ENCODE data around the gene GNLY. TPM values are rescaled to one million over a fixed set of nuclear protein-coding genes. Genes with fewer than 3 reads are reported as not detected.
"Not testable (repeated sequence)": the region's sequence is repeated elsewhere in the genome, so short reads cannot be mapped to it uniquely, and the experiment has no call there.

GNLY gene
- total and polyA plus RNA-seq, 4 donors, result 0.43 to 8.0 (median 2.1) TPM; not detected in 1

DNA sequence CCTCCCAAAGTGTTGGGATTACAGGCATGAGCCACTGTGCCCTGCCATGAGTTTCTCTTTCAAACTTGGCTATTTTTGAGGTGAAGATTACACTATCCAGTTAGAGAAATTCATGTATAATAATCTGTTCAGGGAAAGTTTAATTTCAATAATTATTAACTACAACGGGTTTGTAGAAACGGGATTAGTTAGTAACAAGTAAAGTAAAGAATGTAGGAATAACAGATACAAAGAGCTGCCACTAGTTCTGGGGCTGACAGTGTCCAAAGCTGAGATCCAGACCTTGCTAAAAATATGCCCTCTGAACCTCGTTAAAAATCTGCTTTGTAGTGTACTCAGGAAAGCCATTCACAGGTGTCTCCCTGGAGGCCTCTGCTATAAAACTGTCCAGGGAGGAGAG is 43.1 kb upstream of the GNLY start:
- Histone ChIP-seq H3K4me1 (ENCODE audit: control insufficient read depth in 1 of 2, insufficient read depth in 2 of 2, low read length in 2 of 2) (no peaks in the 10 kb centered on the region), H3K27me3 (ENCODE audit: control insufficient read depth in 1 of 2, insufficient read depth in 2 of 2, low read length in 1 of 2) (no peaks in the 10 kb centered on the region), H3K27ac (ENCODE audit: low read depth in 1 of 2, low read length in 2 of 2) (no peak overlapping the region), H3K9me3 (ENCODE audit: control insufficient read depth, low read length) (no peaks in the 10 kb centered on the region), H3K4me3 (ENCODE audit: low read length in 2 of 2) (no peak overlapping the region), H3K36me3 (ENCODE audit: control insufficient read depth in 1 of 2, insufficient read depth in 2 of 2, low read length in 1 of 2) (no peaks in the 10 kb centered on the region)
- no peak for DNase-seq
- no peak for ATAC-seq (ENCODE audit: low FRiP score)
- intact Hi-C loops (cut with DNase I), result no loop called here
- WGBS, 2 donors, result 88 to 94% methylated on average over 3 of the region's 3 CpGs

DNA sequence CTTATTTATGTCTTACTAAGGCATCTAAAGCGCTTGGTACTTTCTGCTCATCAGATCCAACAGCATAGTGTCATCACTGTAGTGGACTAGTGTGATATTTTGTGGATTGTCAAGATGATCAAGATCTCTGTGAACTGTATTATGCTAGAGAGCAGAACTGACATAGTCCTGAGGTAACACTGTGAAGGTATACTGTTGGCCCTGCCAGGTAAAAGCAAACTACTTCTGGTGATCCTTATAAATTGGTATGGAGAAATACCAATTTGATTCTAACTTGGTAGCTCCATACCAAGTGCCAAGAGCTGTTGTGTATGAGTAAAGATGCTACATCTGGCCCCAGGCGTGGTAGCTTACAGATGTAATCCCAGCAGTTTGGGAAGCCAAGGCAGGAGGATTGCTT is 42.1 kb upstream of the GNLY start:
- intact Hi-C loops (cut with DNase I), result no loop called here
- Histone ChIP-seq H3K36me3 (ENCODE audit: control insufficient read depth in 1 of 2, insufficient read depth in 2 of 2, low read length in 1 of 2) (no peaks in the 10 kb centered on the region), H3K27me3 (ENCODE audit: control insufficient read depth in 1 of 2, insufficient read depth in 2 of 2, low read length in 1 of 2) (no peaks in the 10 kb centered on the region)

DNA sequence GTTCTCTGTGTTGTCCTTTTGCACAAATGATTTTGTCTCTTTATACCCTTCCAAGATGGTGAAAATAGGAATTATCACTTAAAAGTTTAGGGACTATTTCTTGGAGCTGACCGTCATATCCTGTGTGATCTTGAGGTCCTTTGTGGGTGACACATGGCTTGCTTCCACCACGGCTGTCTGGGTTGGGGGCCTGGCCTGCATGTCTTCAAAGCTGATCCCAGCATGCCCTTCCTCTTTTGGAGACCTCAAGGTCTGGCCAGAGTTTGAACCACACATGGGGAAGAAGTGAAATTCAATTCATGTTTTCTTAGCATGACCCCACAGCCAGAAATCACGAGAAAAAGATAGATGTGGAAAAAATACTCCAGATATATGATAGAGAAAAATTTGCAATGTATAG is 40.2 kb upstream of the GNLY start:
- DNase-seq (peak in 1 of 2 donors; percentile 50), ATAC-seq (ENCODE audit: low FRiP score) (no peak)
- no peak overlapping the region for H3K27ac ChIP-seq (ENCODE audit: low read depth in 1 of 2, low read length in 2 of 2)
- no peaks in the 10 kb centered on the region for H3K4me1 ChIP-seq (ENCODE audit: control insufficient read depth in 1 of 2, insufficient read depth in 2 of 2, low read length in 2 of 2)
- no peaks in the 10 kb centered on the region for H3K27me3 ChIP-seq (ENCODE audit: control insufficient read depth in 1 of 2, insufficient read depth in 2 of 2, low read length in 1 of 2)
- intact Hi-C loops (cut with DNase I), result no loop called here
- no peaks in the 10 kb centered on the region for H3K36me3 ChIP-seq (ENCODE audit: control insufficient read depth in 1 of 2, insufficient read depth in 2 of 2, low read length in 1 of 2)
- 78 to 81% methylated on average over 3 of the region's 3 CpGs for WGBS, 2 donors
- H3K9me3 ChIP-seq (ENCODE audit: control insufficient read depth, low read length), result no peaks in the 10 kb centered on the region
- H3K4me3 ChIP-seq (ENCODE audit: low read length in 2 of 2), result no peak overlapping the region

More for the DNA sequence above, 42.1 kb upstream of the GNLY start:
- ATAC-seq (ENCODE audit: low FRiP score), result no peak
- no peak for DNase-seq
- Histone ChIP-seq H3K9me3 (ENCODE audit: control insufficient read depth, low read length) (no peaks in the 10 kb centered on the region), H3K27ac (ENCODE audit: low read depth in 1 of 2, low read length in 2 of 2) (no peak overlapping the region), H3K4me3 (ENCODE audit: low read length in 2 of 2) (no peak overlapping the region), H3K4me1 (ENCODE audit: control insufficient read depth in 1 of 2, insufficient read depth in 2 of 2, low read length in 2 of 2) (no peaks in the 10 kb centered on the region)
- 96 to 100% methylated on average over 2 of the region's 2 CpGs for WGBS, 2 donors

DNA sequence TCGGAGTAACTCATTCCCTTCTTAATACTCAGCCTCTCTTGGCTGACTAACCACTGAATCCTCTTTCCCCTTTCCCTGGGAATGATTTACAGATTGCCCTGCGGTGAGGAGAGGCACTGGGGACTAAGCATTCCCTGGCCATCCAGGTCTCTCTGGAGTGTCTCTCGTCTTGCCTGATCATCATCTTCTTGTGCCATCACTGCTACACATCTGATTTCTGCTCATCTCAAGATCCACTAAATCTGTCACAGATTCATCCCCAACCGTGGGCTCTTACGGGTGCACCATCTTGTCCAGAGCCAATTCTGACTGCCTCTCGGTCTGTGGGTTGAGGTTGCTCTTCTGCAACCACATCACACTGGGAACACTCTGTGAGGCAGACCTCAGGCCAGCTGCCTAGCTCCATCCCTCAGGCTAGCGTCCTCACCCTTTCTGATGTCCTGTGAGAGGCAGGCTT is 38.2 kb upstream of the GNLY start:
- ATAC-seq (ENCODE audit: low FRiP score) (no peak), DNase-seq (peak; percentile 6 to 27)
- Histone ChIP-seq H3K27me3 (ENCODE audit: control insufficient read depth in 1 of 2, insufficient read depth in 2 of 2, low read length in 1 of 2) (no peaks in the 10 kb centered on the region), H3K9me3 (ENCODE audit: control insufficient read depth, low read length) (no peaks in the 10 kb centered on the region), H3K4me1 (ENCODE audit: control insufficient read depth in 1 of 2, insufficient read depth in 2 of 2, low read length in 2 of 2) (no peaks in the 10 kb centered on the region), H3K36me3 (ENCODE audit: control insufficient read depth in 1 of 2, insufficient read depth in 2 of 2, low read length in 1 of 2) (no peaks in the 10 kb centered on the region), H3K4me3 (ENCODE audit: low read length in 2 of 2) (no peak overlapping the region), H3K27ac (ENCODE audit: low read depth in 1 of 2, low read length in 2 of 2) (no peak overlapping the region)
- 87 to 89% methylated on average over 7 of the region's 7 CpGs for WGBS, 2 donors
- intact Hi-C loops (cut with DNase I), result no loop called here

DNA sequence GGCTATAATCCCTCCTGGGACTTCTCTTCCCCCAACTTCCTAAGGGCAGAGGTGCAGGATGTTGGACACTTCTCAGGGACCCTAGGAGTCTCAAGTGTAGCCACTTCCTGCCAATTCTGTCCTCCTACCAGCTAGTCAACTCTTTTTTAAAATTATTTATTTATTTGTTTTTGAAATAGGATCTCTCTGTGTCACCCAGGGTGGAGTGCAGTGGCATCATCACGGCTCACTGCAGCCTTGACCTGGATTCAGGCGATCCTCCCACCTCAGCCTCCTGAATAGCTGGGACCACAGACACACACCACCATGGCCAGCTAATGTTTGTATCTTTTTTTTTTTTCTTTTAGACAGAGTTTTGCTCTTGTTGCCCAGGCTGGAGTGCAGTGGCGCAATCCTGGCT is 37.7 kb upstream of the GNLY start:
- no peaks in the 10 kb centered on the region for H3K27me3 ChIP-seq (ENCODE audit: control insufficient read depth in 1 of 2, insufficient read depth in 2 of 2, low read length in 1 of 2)
- WGBS, 2 donors, result 89 to 90% methylated on average over 3 of the region's 3 CpGs
- intact Hi-C loops (cut with DNase I), result no loop called here
- H3K27ac ChIP-seq (ENCODE audit: low read depth in 1 of 2, low read length in 2 of 2), result no peak overlapping the region
- H3K4me1 ChIP-seq (ENCODE audit: control insufficient read depth in 1 of 2, insufficient read depth in 2 of 2, low read length in 2 of 2), result no peaks in the 10 kb centered on the region
- H3K36me3 ChIP-seq (ENCODE audit: control insufficient read depth in 1 of 2, insufficient read depth in 2 of 2, low read length in 1 of 2), result no peaks in the 10 kb centered on the region
- no peak for ATAC-seq (ENCODE audit: low FRiP score)
- no peaks in the 10 kb centered on the region for H3K9me3 ChIP-seq (ENCODE audit: control insufficient read depth, low read length)
- peak; percentile 27 to 30 for DNase-seq
- no peak overlapping the region for H3K4me3 ChIP-seq (ENCODE audit: low read length in 2 of 2)

DNA sequence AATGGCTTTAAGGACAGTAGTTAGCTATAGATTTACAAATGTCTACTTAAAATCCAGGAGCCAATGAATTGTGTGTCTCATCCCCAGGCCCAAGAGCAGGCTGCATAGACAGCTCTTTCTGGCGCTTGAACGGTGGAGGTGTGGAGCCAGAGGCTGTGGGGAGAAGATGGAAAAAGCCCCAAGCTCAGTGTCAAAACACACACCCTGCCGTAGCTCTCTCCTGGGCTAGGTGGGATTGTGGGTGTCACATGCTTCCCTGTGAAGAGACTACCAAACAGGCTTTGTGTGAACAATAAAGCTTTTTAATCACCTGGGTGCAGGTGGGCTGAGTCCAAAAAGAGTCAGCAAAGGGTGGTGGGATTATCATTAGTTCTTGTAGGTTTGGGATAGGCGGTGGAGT is 36.8 kb upstream of the GNLY start:
- H3K4me3 ChIP-seq (ENCODE audit: low read length in 2 of 2); H3K36me3 ChIP-seq (ENCODE audit: control insufficient read depth in 1 of 2, insufficient read depth in 2 of 2, low read length in 1 of 2); H3K4me1 ChIP-seq (ENCODE audit: control insufficient read depth in 1 of 2, insufficient read depth in 2 of 2, low read length in 2 of 2); H3K9me3 ChIP-seq (ENCODE audit: control insufficient read depth, low read length); ATAC-seq (ENCODE audit: low FRiP score); H3K27ac ChIP-seq (ENCODE audit: low read depth in 1 of 2, low read length in 2 of 2); intact Hi-C loops (cut with DNase I); H3K27me3 ChIP-seq (ENCODE audit: control insufficient read depth in 1 of 2, insufficient read depth in 2 of 2, low read length in 1 of 2): not testable (repeated sequence)
- WGBS, 2 donors, result 85 to 92% methylated on average over 4 of the region's 4 CpGs
- peak; percentile 7 to 38 for DNase-seq

DNA sequence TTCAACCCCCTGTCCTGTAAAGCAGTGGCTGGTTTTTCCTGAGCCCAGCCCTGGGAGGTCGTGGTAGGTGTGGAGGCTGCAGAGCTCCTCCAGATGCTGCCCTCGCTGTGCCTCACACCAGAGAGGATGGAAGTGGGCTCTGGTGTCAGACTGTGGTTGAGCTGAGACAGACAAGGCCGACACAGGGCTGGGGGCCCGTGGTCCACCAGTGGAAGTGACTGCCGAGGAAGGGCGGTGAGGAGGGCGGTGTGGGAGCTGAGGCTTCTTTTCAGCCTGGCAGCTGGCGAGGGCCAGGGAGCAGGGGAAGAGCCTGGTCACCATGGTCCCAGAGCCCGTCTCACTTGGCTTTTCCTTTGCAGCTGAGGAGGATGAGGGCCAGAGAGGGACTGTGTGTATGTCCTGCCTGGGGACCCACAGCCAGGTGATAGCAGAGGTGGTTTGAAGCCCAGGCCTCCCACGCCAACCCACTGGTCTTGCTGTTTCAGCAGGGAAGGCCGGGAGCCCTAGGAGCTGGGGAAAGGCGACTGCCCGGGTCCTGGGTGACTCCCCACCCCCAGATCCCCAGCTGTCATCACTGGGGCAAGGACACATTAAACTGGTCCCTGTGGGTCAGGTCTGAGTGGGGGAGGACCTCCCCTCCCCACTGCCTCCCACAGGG is 34.7 kb upstream of the GNLY start:
- H3K4me1 ChIP-seq (ENCODE audit: control insufficient read depth in 1 of 2, insufficient read depth in 2 of 2, low read length in 2 of 2), result no peaks in the 10 kb centered on the region
- peak; percentile 46 to 66 for DNase-seq
- H3K4me3 ChIP-seq (ENCODE audit: low read length in 2 of 2), result no peak overlapping the region
- no peak for ATAC-seq (ENCODE audit: low FRiP score)
- no peaks in the 10 kb centered on the region for H3K9me3 ChIP-seq (ENCODE audit: control insufficient read depth, low read length)
- no peaks in the 10 kb centered on the region for H3K27me3 ChIP-seq (ENCODE audit: control insufficient read depth in 1 of 2, insufficient read depth in 2 of 2, low read length in 1 of 2)
- H3K27ac ChIP-seq (ENCODE audit: low read depth in 1 of 2, low read length in 2 of 2), result no peak overlapping the region
- intact Hi-C loops (cut with DNase I), result no loop called here
- no peaks in the 10 kb centered on the region for H3K36me3 ChIP-seq (ENCODE audit: control insufficient read depth in 1 of 2, insufficient read depth in 2 of 2, low read length in 1 of 2)
- 94% methylated on average over 13 of the region's 13 CpGs for WGBS, 2 donors

DNA sequence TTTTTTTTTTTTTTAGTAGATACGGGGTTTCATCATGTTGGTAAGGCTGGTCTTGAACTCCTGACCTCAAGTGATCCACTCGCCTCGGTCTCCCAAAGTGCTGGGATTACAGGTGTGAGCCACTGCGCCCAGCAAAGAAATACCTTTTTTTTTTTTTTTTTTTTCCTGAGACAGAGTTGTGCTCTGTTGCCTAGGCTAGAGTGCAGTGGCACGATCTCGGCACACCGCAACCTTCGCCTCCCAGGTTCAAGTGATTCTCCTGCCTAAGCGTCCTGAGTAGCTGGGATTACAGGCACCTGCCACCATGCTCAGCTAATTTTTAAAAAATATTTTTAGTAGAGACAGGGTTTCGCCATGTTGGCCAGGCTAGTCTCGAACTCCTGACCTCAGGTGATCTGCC is 33.9 kb upstream of the GNLY start:
- H3K27ac ChIP-seq (ENCODE audit: low read depth in 1 of 2, low read length in 2 of 2); ATAC-seq (ENCODE audit: low FRiP score); DNase-seq; H3K36me3 ChIP-seq (ENCODE audit: control insufficient read depth in 1 of 2, insufficient read depth in 2 of 2, low read length in 1 of 2); H3K27me3 ChIP-seq (ENCODE audit: control insufficient read depth in 1 of 2, insufficient read depth in 2 of 2, low read length in 1 of 2); H3K4me3 ChIP-seq (ENCODE audit: low read length in 2 of 2); H3K4me1 ChIP-seq (ENCODE audit: control insufficient read depth in 1 of 2, insufficient read depth in 2 of 2, low read length in 2 of 2); intact Hi-C loops (cut with DNase I); H3K9me3 ChIP-seq (ENCODE audit: control insufficient read depth, low read length): not testable (repeated sequence)
- WGBS, 2 donors, result 98 to 99% methylated on average over 10 to 11 of the region's 11 CpGs

DNA sequence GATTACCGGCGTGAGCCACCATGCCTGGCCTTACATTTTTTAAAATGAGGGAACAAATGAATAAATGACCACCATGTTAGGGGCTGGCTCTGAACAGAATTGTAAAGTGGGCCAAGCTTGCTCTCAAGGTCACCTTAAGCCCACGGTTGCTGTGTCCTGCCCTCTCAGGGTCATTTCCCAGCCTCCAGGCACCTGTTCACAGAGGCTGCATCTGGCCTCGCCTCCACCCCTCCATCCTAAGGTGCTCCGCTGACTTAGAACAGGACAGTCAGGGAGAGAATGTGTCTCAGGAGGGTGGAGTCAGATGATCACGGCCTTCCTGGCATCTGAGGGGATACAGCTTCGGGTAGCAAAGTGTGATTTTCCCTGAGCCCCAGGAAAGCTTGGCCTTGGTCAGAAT is 33.4 kb upstream of the GNLY start:
- Histone ChIP-seq H3K27ac (ENCODE audit: low read depth in 1 of 2, low read length in 2 of 2) (no peak overlapping the region), H3K9me3 (ENCODE audit: control insufficient read depth, low read length) (no peaks in the 10 kb centered on the region), H3K27me3 (ENCODE audit: control insufficient read depth in 1 of 2, insufficient read depth in 2 of 2, low read length in 1 of 2) (no peaks in the 10 kb centered on the region), H3K4me3 (ENCODE audit: low read length in 2 of 2) (no peak overlapping the region), H3K36me3 (ENCODE audit: control insufficient read depth in 1 of 2, insufficient read depth in 2 of 2, low read length in 1 of 2) (no peaks in the 10 kb centered on the region), H3K4me1 (ENCODE audit: control insufficient read depth in 1 of 2, insufficient read depth in 2 of 2, low read length in 2 of 2) (no peaks in the 10 kb centered on the region)
- intact Hi-C loops (cut with DNase I), result no loop called here
- no peak for DNase-seq
- no peak for ATAC-seq (ENCODE audit: low FRiP score)
- 87 to 91% methylated on average over 7 of the region's 7 CpGs for WGBS, 2 donors
